Transverse colon (tissue), 4 donors: ENCODE data around the gene PGRMC2. TPM values are rescaled to one million over a fixed set of nuclear protein-coding genes. Genes with fewer than 3 reads are reported as not detected.

Experiments
- DNase-seq: peaks from one replicate; pipeline ENCODE4 v3.0.0-alpha.2; 2019
- H3K27ac ChIP-seq, 4 donors: fragments of 200-600 bp; sonication (generic); 2 replicates each; pipeline ENCODE4 v1.5.1; 2016 to 2018; ENCODE audit warnings: inconsistent platforms in 4 of 4
- H3K27me3 ChIP-seq: fragments of 200-600 bp; sonication (generic); 2 replicates; pipeline ENCODE4 v1.5.1; 2017; ENCODE audit warnings: inconsistent platforms
- H3K36me3 ChIP-seq, 4 donors: fragments of 200-600 bp; sonication (generic); 2 replicates each; pipeline ENCODE4 v1.5.1; 2017 to 2019; ENCODE audit warnings: inconsistent platforms in 4 of 4
- H3K4me1 ChIP-seq, 4 donors: fragments of 200-600 bp; sonication (generic); 2 replicates each; pipeline ENCODE4 v1.5.1; 2017 to 2020; ENCODE audit warnings: inconsistent platforms in 4 of 4
- H3K4me3 ChIP-seq, 4 donors: fragments of 200-600 bp; sonication (generic); 1 replicate in 1 of 4; 2 replicates in 3 of 4; pipeline versions ENCODE4 v1.5.1 to v1.6.1; 2017 to 2019; ENCODE audit warnings: inconsistent platforms in 4 of 4
- H3K9me3 ChIP-seq, 2 donors: fragments of 200-600 bp; sonication (generic); 2 replicates each; pipeline ENCODE4 v1.5.1; 2017 to 2019; ENCODE audit warnings: inconsistent platforms in 2 of 2
- CTCF ChIP-seq, 5 experiments: fragments of 200-600 bp in 3 of 5; fragments of 450-650 bp in 2 of 5; sonication (generic) in 3 of 5; IDR thresholded peaks; 1 replicate in 2 of 5; 2 replicates in 3 of 5; pipeline ENCODE4 v1.5.1; 2016 to 2017; ENCODE audit warnings: antibody characterized with exemption in 5 of 5, inconsistent platforms in 3 of 5, mild to moderate bottlenecking in 2 of 5, moderate library complexity in 1 of 5
- EP300 ChIP-seq: sonication (generic); formaldehyde crosslinking; IDR thresholded peaks from one replicate; pipeline ENCODE4 v1.6.1; 2017; ENCODE audit warnings: antibody characterized with exemption, low read depth
- POLR2A ChIP-seq: fragments of 450-650 bp; IDR thresholded peaks from one replicate; pipeline ENCODE4 v1.6.1; 2016; ENCODE audit warnings: antibody characterized with exemption, mild to moderate bottlenecking, moderate library complexity
- POLR2AphosphoS5 ChIP-seq, 3 donors: sonication (generic); formaldehyde crosslinking; IDR thresholded peaks; one replicate each; pipeline ENCODE4 v1.6.1; 2016; ENCODE audit warnings: antibody characterized with exemption in 3 of 3
- WGBS, 2 donors: methylation state at CpG; one replicate each; pipeline ENCODE4 v1.1.5; 2018; ENCODE audit warnings: low coverage in 1 of 2; 5-methylcytosine and 5-hydroxymethylcytosine counted together
- in situ Hi-C, 4 donors: fragments of 200-750 bp; cut with MboI; loops; one replicate each; pipeline versions ENCODE4 v1.15.0 to v1.15.1; 2017; ENCODE audit warnings: low sequenced_read_pairs in 3 of 4, low pct_ligation_motif_present in 1 of 4, low pct_unique_long_range_greater_than_20kb in 1 of 4
- intact Hi-C: fragments of 100-400 bp; cut with DNase I; formaldehyde crosslinking; loops from one replicate; pipeline ENCODE4 v1.15.1; 2023; ENCODE audit warnings: low total_unique reads
- total RNA-seq, 4 donors: library from RNA; depleted of rRNA; stranded (reverse); fragments of >200 nt; gene quantifications; one replicate each; pipeline ENCODE4 v1.1.0, GENCODE V29; 2016

The PGRMC2 gene
- total RNA-seq, 4 donors from 2014 or later: 19.9 to 49.1 (median 31.4) TPM

- in situ Hi-C loops: no loop called here
- H3K27ac ChIP-seq: no peak overlapping the region
Observed at GRCh38 chr4:128305942-128306341, 18.3 kb upstream of the PGRMC2 start.

GRCh38 chr4:128303986-128304385, 16.4 kb upstream of the PGRMC2 start:
- WGBS, 2 donors: 83 to 86% methylated on average over 4 of the region's 4 CpGs
- H3K9me3 ChIP-seq: no peaks in the 10 kb centered on the region
- in situ Hi-C loops (no loop called here), intact Hi-C loops (no loop called here)
- DNase-seq: no peak
- peaks cover 0 to 3% (median 2%) of the 10 kb centered on the region in 4 donors for H3K4me1 ChIP-seq
- H3K27me3 ChIP-seq: no peaks in the 10 kb centered on the region
- TF ChIP-seq CTCF (IDR thresholded peaks at IDR 0.05) (no peak), POLR2A (no peak), EP300 (no peak), POLR2AphosphoS5 (IDR thresholded peaks at IDR 0.05) (no peak)
- H3K27ac ChIP-seq: no peak overlapping the region
- H3K36me3 ChIP-seq: no peaks in the 10 kb centered on the region
- H3K4me3 ChIP-seq: no peak overlapping the region

More at GRCh38 chr4:128305942-128306341, 18.3 kb upstream of the PGRMC2 start:
- TF ChIP-seq CTCF (IDR thresholded peaks at IDR 0.05): no peak
- TF ChIP-seq EP300: no peak
- TF ChIP-seq POLR2AphosphoS5 (IDR thresholded peaks at IDR 0.05): no peak
- TF ChIP-seq POLR2A: no peak
- Histone ChIP-seq H3K4me3 (no peak overlapping the region), H3K9me3 (no peaks in the 10 kb centered on the region), H3K27me3 (no peaks in the 10 kb centered on the region), H3K36me3 (no peaks in the 10 kb centered on the region), H3K4me1 (peaks cover 0 to 20% (median 17%) of the 10 kb centered on the region in 4 donors)
- no peak for DNase-seq
- intact Hi-C loops: no loop called here
- WGBS, 2 donors: 60 to 85% methylated on average over 1 to 2 of the region's 2 CpGs

- no peaks in the 10 kb centered on the region for H3K36me3 ChIP-seq
- in situ Hi-C loops (no loop called here), intact Hi-C loops (no loop called here)
- DNase-seq: no peak
- H3K4me3 ChIP-seq: no peak overlapping the region
- H3K27me3 ChIP-seq: no peaks in the 10 kb centered on the region
- no peak overlapping the region for H3K27ac ChIP-seq
- no peaks in the 10 kb centered on the region for H3K9me3 ChIP-seq
- peaks cover 0 to 8% (median 3%) of the 10 kb centered on the region in 4 donors for H3K4me1 ChIP-seq
- 92 to 97% methylated on average over 2 of the region's 2 CpGs for WGBS, 2 donors
- TF ChIP-seq CTCF (IDR thresholded peaks at IDR 0.05): no peak
Observed at GRCh38 chr4:128303405-128303785, 15.8 kb upstream of the PGRMC2 start.

- DNase-seq: no peak
- in situ Hi-C loops: no loop called here
- intact Hi-C loops: no loop called here
- no peak for TF ChIP-seq EP300
- no peak for TF ChIP-seq POLR2A
- no peak for TF ChIP-seq CTCF (IDR thresholded peaks at IDR 0.05)
- H3K36me3 ChIP-seq: no peaks in the 10 kb centered on the region
- peaks cover 0 to 14% (median 5%) of the 10 kb centered on the region in 4 donors for H3K4me1 ChIP-seq
- no peak overlapping the region for H3K4me3 ChIP-seq
- 67 to 89% methylated on average over 1 to 2 of the region's 2 CpGs for WGBS, 2 donors
- H3K27me3 ChIP-seq: no peaks in the 10 kb centered on the region
- H3K9me3 ChIP-seq: no peaks in the 10 kb centered on the region
- H3K27ac ChIP-seq: no peak overlapping the region
Observed at GRCh38 chr4:128301979-128302378, 14.4 kb upstream of the PGRMC2 start.
